Endothelial cell of umbilical vein (primary cell): ENCODE measurements around the gene IFI44L. TPM values are rescaled to one million over a fixed set of nuclear protein-coding genes. Genes with fewer than 3 reads are reported as not detected.

Source experiments
- BruUV-seq: library from RNA; stranded (reverse); fragments of 400-500 nt; replicated peaks from 2 replicates; lab custom pipeline; 2021; lab: Mats Ljungman, UMichigan
- CTCF ChIA-PET: fragments of 300-600, 350-600 bp; sonication (Branson Sonifier 250); formaldehyde crosslinking; loops from one replicate; lab custom pipeline; 2021; ENCODE audit warnings: antibody characterized with exemption, inconsistent platforms; lab: Charles Lee
- POLR2A ChIA-PET: fragments of 300-600, 350-600 bp; sonication (Branson Sonifier 250); formaldehyde crosslinking; loops from one replicate; lab custom pipeline; 2021; ENCODE audit warnings: antibody characterized with exemption, inconsistent platforms; lab: Charles Lee
- DNase-seq: peaks from one replicate; pipeline ENCODE4 v3.0.0-alpha.2; 2011; ENCODE audit warnings: low read depth, low spot score
- FAIRE-seq: peaks from 2 replicates; lab custom pipeline; 2011; peaks lifted over from hg19 to GRCh38; lab: Jason Lieb, UNC
- H2AFZ ChIP-seq: 2 replicates; pipeline ENCODE4 v1.6.0; 2012; ENCODE audit warnings: low read depth, low read length, control low read depth, inconsistent platforms
- H3K27ac ChIP-seq: 2 replicates; pipeline ENCODE4 v1.5.1; 2011; ENCODE audit warnings: low read depth, mild to moderate bottlenecking, control low read depth, low read length, moderate library complexity; ENCODE audit not compliant: insufficient read depth
- H3K27me3 ChIP-seq, 2 experiments: 2 replicates each; pipeline versions ENCODE4 v1.6.0 to v1.6.1; 2011; ENCODE audit warnings: low read length in 2 of 2, mixed read lengths in 1 of 2; ENCODE audit not compliant: control insufficient read depth in 2 of 2, insufficient read depth in 2 of 2
- H3K36me3 ChIP-seq, 2 experiments: 2 replicates in 1 of 2; 3 replicates in 1 of 2; pipeline ENCODE4 v1.5.1; 2011; ENCODE audit warnings: low read length in 2 of 2, mild to moderate bottlenecking in 1 of 2, moderate library complexity in 1 of 2; ENCODE audit not compliant: control insufficient read depth in 2 of 2, insufficient read depth in 2 of 2; ENCODE audit errors: extremely low read depth in 1 of 2
- H3K4me1 ChIP-seq: 3 replicates; pipeline ENCODE4 v1.5.1; 2011; ENCODE audit warnings: mild to moderate bottlenecking, low read length; ENCODE audit not compliant: control insufficient read depth, insufficient read depth; ENCODE audit errors: extremely low read depth
- H3K4me2 ChIP-seq: 2 replicates; pipeline ENCODE4 v1.6.1; 2011; ENCODE audit warnings: low read length, control low read depth, mixed read lengths; ENCODE audit not compliant: insufficient read depth
- H3K4me3 ChIP-seq, 3 experiments: fragments of 200-600 bp in 1 of 3; sonication (generic), shearing (Covaris generic) in 1 of 3; replicated peaks in 1 of 3; 2 replicates each; pipeline ENCODE4 v1.5.1; 2011 to 2016; ENCODE audit warnings: control low read depth in 3 of 3, low read length in 3 of 3, mild to moderate bottlenecking in 2 of 3, inconsistent platforms in 1 of 3, low read depth in 1 of 3, moderate library complexity in 1 of 3; ENCODE audit not compliant: insufficient read depth in 1 of 3
- H3K79me2 ChIP-seq: 2 replicates; pipeline ENCODE4 v1.6.0; 2012; ENCODE audit warnings: low read length, inconsistent platforms; ENCODE audit not compliant: control insufficient read depth, insufficient read depth
- H3K9ac ChIP-seq: replicated peaks from 2 replicates; pipeline ENCODE3; 2011; ENCODE audit warnings: low read length, control low read depth; ENCODE audit not compliant: insufficient read depth; ENCODE audit errors: extremely low read depth
- H3K9me1 ChIP-seq: replicated peaks from 3 replicates; pipeline ENCODE4 v1.6.0; 2011; ENCODE audit warnings: mild to moderate bottlenecking, low read length; ENCODE audit not compliant: control insufficient read depth, insufficient read depth; ENCODE audit errors: extremely low read depth
- H3K9me3 ChIP-seq: replicated peaks from 2 replicates; pipeline ENCODE4 v1.5.1; 2012; ENCODE audit warnings: low read length, inconsistent platforms; ENCODE audit not compliant: control insufficient read depth, insufficient read depth
- H4K20me1 ChIP-seq: replicated peaks from 2 replicates; pipeline ENCODE3; 2011; ENCODE audit warnings: mild to moderate bottlenecking, low read length; ENCODE audit not compliant: control insufficient read depth, insufficient read depth; ENCODE audit errors: extremely low read depth
- EZH2 ChIP-seq: IDR thresholded peaks from 2 replicates; pipeline ENCODE4 v1.6.1; 2012; ENCODE audit warnings: borderline replicate concordance, low read depth, mild to moderate bottlenecking, moderate library complexity, low read length, inconsistent platforms; ENCODE audit not compliant: severe bottlenecking
- FOS ChIP-seq: IDR thresholded peaks from 2 replicates; pipeline ENCODE4 v1.6.1; 2011; ENCODE audit warnings: mild to moderate bottlenecking, low read length, moderate library complexity, borderline replicate concordance; ENCODE audit not compliant: insufficient read depth
- MYC ChIP-seq: IDR thresholded peaks from one replicate; pipeline ENCODE4 v1.6.1; 2011; ENCODE audit warnings: mild to moderate bottlenecking, low read depth, low read length
- POLR2A ChIP-seq: IDR thresholded peaks from 2 replicates; pipeline ENCODE4 v1.6.1; 2012; ENCODE audit warnings: low read depth, mild to moderate bottlenecking, control low read depth, low read length
- dilution Hi-C: fragments of 300-500 bp; cut with MboI; formaldehyde crosslinking; loops from one replicate; pipeline ENCODE4 v1.15.0; 2019; ENCODE audit warnings: low sequenced_read_pairs; ENCODE audit not compliant: extremely low pct_ligation_motif_present
- intact Hi-C: fragments of 100-400 bp; cut with micrococcal nuclease; formaldehyde crosslinking; loops from one replicate; pipeline ENCODE4 v1.10.0; 2022
- polyA plus RNA-seq, 4 experiments: library from polyadenylated mRNA; depleted of rRNA in 3 of 4; stranded (reverse) in 3 of 4; unstranded in 1 of 4; fragments of >200 nt; gene quantifications; 2 replicates each; pipeline versions ENCODE4 v1.2.1 to v1.2.3, GENCODE V29; 2011 to 2012; ENCODE audit warnings: missing spikeins in 1 of 4
- total RNA-seq: library from RNA; stranded (reverse); gene quantifications from 2 replicates; pipeline ENCODE4 v1.2.3, GENCODE V29; 2021
- TF ChIP-seq, protein P1 (sequence below): IDR thresholded peaks from 2 replicates; pipeline ENCODE4 v1.6.1; 2011; ENCODE audit not compliant: insufficient read depth, insufficient read length
- TF ChIP-seq, protein P2 (sequence below), 2 donors: IDR thresholded peaks; 1 replicate in 1 of 2; 2 replicates in 1 of 2; pipeline ENCODE4 v1.5.1; 2011; ENCODE audit warnings: low read length in 2 of 2, mild to moderate bottlenecking in 2 of 2, moderate library complexity in 2 of 2, control low read depth in 1 of 2, inconsistent platforms in 1 of 2, low read depth in 1 of 2; ENCODE audit not compliant: insufficient read depth in 1 of 2; ENCODE audit errors: extremely low read depth in 1 of 2

The IFI44L gene
- total and polyA plus RNA-seq, 2 donors (not counting 3 experiments of a cell fraction or from before 2014, with no cell fraction given), result 2.8 to 2.9 TPM

DNA sequence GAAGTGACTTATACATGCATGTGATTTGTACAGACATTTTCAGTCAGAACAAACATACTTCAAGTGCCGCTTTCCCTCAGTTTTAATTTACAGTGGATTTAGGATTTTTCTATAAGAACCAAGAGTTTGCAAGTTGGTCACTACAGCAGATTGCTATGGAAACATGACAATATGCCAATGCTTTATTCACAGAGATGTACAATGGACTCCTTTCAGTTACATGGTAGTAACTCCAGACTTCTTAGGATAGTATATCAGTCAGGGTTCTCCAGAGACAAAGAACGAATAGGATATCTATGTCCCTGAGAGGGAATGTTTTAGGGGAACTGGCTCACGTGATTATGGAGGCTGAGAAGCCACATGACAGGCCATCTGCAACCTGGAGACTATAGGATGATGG, 56.7 kb downstream of the IFI44L start:
- Histone ChIP-seq H3K4me2 (no peak overlapping the region), H3K9ac (no peak overlapping the region), H4K20me1 (no peaks in the 10 kb centered on the region), H3K27ac (no peak overlapping the region), H3K4me1 (no peaks in the 10 kb centered on the region), H3K36me3 (no peaks in the 10 kb centered on the region), H3K9me3 (no peaks in the 10 kb centered on the region), H3K27me3 (peaks cover 0 to 3% of the 10 kb centered on the region in 2 experiments), H3K79me2 (no peaks in the 10 kb centered on the region), H3K4me3 (no peak overlapping the region), H3K9me1 (no peaks in the 10 kb centered on the region), H2AFZ (no peak overlapping the region)
- ChIA-PET CTCF (interaction anchor here (1.3 to 2.1 kb wide), 3 partner anchors 57 to 60 kb away, joined by 4 to 33 read pairs (median 6); partner anchors contain the start of gene IFI44L), POLR2A (no interaction called here)
- no peak for DNase-seq
- BruUV-seq, result no TSS peak
- intact Hi-C loops (loop anchor here (1.0 to 2.0 kb wide), 3 partner anchors 60 to 546 kb away; no protein-coding TSS in a partner anchor), dilution Hi-C loops (no loop called here)
- no peak for TF ChIP-seq POLR2A
- no peak for TF ChIP-seq MYC
- no peak for TF ChIP-seq EZH2
- no peak for TF ChIP-seq FOS
- TF ChIP-seq, protein P1, sequence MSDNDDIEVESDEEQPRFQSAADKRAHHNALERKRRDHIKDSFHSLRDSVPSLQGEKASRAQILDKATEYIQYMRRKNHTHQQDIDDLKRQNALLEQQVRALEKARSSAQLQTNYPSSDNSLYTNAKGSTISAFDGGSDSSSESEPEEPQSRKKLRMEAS, result no peak
- TF ChIP-seq, protein P2, sequence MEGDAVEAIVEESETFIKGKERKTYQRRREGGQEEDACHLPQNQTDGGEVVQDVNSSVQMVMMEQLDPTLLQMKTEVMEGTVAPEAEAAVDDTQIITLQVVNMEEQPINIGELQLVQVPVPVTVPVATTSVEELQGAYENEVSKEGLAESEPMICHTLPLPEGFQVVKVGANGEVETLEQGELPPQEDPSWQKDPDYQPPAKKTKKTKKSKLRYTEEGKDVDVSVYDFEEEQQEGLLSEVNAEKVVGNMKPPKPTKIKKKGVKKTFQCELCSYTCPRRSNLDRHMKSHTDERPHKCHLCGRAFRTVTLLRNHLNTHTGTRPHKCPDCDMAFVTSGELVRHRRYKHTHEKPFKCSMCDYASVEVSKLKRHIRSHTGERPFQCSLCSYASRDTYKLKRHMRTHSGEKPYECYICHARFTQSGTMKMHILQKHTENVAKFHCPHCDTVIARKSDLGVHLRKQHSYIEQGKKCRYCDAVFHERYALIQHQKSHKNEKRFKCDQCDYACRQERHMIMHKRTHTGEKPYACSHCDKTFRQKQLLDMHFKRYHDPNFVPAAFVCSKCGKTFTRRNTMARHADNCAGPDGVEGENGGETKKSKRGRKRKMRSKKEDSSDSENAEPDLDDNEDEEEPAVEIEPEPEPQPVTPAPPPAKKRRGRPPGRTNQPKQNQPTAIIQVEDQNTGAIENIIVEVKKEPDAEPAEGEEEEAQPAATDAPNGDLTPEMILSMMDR (IDR thresholded peaks at IDR 0.05; ENCODE audit: extremely low read depth in 1 of 2, insufficient read depth in 1 of 2, low read depth in 1 of 2, low read length in 2 of 2), result no peak
- FAIRE-seq, result no peak
